HG02885 (cell line): Measurements from ENCODE around the gene PAPPA2.

Experiments
- ATAC-seq: cut with Tn5 transposase; IDR thresholded peaks from one replicate; pipeline ENCODE4 v1.9.1; 2021; ENCODE audit warnings: mild to moderate bottlenecking; ENCODE audit not compliant: unreplicated experiment, poor library complexity

Gene PAPPA2

DNA sequence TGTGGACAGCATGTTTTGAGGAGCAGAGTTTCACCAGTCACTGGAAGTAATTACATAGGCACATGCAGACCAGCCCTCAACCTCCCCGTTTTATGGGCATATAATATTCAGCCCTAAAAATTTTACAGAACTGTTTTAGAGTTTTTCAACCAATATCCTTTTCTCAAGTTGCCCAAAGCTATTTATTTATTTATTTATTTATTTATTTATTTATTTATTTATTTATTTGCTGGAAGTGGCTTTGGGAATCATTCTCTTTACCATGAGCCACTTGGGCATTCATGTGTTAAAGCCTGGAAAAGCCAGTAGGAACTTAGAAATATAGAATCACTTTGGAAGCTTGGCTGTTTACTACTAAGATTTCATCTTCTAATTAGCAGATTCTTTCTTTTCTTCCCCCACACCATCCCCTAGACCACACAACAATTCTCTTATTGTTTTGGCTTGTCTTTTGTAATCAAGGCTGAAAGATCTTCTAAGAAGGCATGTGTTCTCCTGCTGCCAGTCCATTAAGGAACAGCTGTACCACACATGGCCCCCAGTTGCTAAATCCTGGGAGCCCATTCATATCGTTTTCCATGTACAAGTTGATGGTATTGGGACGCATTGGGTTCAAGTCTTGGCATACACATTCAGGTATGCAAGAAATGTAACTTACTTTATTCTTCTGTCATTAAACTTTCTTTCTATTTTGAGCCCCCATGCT, 220.0 kb downstream of the PAPPA2 start:
- ATAC-seq, result no peak

- peak; percentile 90 for ATAC-seq
Observed at GRCh38 chr1:176691251-176692228, 228.6 kb downstream of the PAPPA2 start.

GRCh38 chr1:176692431-176692830, 229.5 kb downstream of the PAPPA2 start:
- ATAC-seq, result no peak

DNA sequence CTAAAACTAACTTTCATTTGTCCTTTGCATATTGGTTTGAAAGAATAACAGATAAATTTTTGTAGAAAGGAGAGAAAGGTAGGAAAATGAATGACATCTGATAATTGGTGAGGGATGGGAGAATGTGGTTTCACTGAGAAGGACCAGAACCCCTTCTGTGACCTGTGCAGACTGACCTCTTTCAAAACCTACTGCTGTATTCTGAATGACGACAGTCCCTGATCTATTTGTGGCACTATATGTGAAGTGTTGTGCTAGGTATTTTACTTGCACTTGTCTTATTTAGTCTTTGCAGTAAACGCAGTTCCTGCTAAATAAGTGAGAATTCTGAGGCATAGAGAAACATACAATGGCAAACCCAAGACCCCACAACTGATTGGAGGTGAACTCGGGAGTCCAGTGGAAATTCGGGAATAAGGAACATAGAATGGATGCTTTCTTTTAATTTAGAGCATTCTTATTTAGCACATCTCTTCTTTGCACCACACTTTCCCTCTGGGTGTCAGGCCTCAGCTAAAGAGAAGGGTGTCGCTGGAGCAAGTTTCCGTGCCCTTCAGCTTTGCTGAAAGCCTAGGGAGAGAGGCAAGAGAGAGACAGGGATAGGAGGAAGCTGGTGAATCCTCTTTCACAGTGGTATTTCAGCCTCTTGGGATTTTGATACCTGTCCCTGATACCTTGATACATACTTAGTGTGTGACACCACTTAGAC, 230.2 kb downstream of the PAPPA2 start:
- no peak for ATAC-seq

DNA sequence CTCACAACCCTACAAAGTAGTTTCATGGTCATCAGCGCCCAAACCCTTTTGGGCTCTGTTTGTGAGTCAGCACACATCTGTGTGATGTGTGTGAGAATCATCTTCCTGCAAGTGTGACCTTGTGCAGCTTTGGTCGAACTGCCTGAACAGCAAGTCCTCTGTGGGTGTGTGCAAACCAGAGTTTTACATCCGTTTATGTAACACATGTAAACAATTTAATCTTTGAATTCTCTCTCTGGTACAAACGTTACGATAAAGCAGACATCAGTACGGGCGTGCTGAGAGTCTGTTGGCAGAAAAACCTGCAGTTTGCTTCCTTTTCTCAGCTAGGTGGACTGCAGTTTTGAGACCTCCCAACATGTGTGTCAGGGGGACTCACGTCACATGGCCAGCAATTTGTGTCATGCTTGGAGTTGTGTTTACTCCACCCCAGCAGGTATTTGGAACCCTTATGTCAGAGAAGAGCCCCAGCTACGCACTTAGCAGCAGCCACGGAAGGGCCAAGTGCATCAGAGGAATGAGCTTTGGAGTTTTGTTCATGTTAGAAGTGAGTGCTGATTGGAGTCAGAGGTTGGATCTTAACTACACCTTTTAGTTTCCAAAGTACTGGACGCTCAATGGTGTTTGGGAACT, 230.8 kb downstream of the PAPPA2 start:
- no peak for ATAC-seq

GRCh38 chr1:176694713-176695112, 231.7 kb downstream of the PAPPA2 start:
- no peak for ATAC-seq

DNA sequence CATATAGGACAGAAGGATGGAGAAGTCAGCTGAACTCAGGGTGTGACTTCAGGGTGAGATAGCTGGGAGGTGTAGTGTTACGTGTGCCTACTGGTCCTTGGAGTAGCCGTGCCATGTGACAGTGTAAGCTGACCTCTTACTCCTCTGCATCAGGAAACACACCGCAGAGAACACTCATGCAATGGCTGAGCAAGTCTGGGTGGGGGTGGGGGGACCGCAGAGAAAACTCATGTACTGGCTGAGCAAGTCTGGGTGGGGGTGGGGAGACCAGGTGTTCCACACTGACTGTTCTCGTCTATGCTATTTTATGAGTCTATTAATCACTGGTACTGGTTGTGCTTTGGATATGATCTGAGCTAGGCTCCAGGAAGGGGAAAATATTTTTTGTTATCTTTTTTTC, 233.1 kb downstream of the PAPPA2 start:
- ATAC-seq, result no peak

DNA sequence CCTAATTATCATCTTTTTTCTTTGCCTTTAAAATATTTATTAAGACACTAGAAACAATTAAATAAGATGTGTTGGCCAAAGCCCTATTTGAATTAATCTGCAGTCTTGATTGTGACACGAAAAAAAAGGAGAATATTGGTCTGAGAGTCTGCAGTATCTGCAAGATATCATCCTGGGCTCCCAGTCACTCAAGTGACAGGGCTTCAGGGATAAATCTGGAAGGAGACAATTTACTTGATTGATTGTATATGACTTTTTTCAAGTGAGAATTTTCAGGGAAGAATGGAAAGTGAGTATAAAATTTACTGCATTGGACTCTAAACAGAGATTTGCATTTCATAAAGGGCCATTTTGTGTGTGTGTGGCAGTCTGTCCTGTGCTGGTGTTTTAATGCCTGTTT, 233.7 kb downstream of the PAPPA2 start:
- ATAC-seq, result no peak

- ATAC-seq, result no peak
Observed at GRCh38 chr1:176699821-176700220, 236.8 kb downstream of the PAPPA2 start.

GRCh38 chr1:176701151-176701866, 238.3 kb downstream of the PAPPA2 start:
- ATAC-seq, result no peak

GRCh38 chr1:176702901-176703300, 239.9 kb downstream of the PAPPA2 start:
- no peak for ATAC-seq

DNA sequence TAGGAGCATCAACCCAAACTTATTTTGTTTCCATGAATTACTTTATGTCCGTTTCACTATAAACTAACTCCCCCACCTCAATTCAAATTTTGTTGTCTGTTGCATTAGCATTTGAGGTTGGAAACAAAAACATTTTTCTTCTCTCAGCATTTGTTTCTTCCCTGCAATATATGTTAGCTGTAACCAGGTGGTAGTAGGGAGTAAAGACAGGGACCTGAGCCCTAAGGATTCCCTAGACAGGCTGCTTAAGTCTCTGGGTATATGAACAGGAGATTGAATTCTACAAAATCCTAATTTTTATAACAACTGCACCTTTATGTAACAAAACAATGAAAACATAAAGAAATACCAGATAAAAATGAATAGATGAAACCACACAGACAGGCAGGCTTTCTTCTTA, 242.6 kb downstream of the PAPPA2 start:
- ATAC-seq, result no peak

GRCh38 chr1:176717066-176717750, 254.2 kb downstream of the PAPPA2 start:
- ATAC-seq, result no peak

GRCh38 chr1:176719447-176719846, 256.5 kb downstream of the PAPPA2 start:
- ATAC-seq, result no peak

DNA sequence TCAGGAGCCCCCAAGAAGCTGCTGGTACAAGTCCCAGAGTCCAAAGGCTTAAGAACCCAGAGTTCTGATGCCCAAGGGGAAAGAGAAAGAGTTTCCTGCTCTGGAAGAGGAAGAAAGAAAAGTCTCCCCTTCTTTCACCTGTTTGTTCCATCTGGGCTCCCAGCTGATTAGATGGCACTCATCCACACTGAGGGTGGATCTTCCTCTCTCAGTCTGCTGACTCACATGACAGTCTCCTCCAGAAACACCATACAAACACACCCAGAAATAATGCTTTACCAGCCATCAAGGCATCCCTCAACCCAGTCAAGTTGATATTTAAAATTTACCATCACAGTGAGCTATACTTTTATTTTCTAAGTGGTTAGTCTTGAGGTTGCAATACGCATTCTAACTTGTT, 257.9 kb downstream of the PAPPA2 start:
- ATAC-seq, result no peak

DNA sequence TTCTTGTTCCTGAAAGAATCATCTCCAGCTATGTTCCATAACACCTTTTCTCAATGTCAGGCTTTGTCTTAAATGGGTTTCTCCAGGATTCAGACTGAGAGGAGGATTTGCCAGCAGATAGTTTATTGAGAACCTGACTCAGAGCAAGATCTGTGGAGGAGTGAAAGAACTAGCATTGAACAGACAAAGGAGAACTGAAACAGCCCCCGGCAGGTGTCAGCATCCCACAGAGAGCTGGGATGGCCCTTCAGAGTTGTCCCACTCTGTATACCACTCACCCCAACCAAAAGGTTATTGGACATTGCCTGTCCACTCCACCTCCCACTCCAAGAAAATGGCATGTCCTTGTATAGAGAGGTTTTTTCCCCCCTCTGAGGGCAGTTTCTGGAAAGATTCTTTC, 270.7 kb downstream of the PAPPA2 start:
- peak; percentile 76 for ATAC-seq

DNA sequence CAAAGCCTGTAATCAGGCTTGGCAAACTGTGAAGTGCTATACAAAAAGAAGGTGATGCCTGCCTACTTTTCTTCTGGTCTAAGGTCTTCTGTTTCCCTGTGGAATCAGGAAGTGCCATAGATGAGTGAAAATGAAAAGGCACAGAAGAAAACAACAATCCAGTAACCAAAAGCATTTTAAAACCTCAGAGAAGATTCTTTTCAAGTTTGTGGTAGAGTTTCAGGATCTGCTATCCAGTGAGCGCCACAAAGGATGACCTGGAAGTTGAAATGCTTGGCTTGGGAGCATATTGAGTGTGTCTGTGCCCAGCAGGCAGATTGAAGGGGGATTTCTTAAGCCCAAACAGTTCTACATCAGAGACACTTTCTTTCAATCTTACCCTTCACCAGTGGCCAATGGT, 272.2 kb downstream of the PAPPA2 start:
- ATAC-seq, result no peak

GRCh38 chr1:176736015-176736414, 273.0 kb downstream of the PAPPA2 start:
- no peak for ATAC-seq

DNA sequence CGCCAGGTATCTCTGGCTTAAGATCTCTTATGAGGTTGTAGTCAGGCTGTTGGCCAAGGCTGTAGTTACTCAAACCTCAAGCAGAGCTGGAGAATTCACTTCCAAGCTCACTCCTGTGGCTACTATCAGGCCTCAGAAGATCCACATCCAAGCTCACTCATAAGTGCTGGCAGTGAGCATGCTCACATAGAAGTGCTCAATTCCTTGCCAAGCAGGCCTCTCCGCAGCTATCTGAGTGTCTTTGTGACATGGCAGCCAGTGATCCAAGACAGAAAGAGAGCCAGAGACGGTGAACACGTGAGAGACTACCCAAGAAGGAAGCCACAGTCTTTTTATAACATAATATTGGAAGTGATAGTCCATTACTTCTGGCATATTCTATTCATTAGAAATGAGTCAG, 278.2 kb downstream of the PAPPA2 start:
- no peak for ATAC-seq
